ENCODE measurements around the gene GGCT.

- TF ChIP-seq CTCF (IDR thresholded peaks at IDR 0.05) (no peak), POLR2A (IDR thresholded peaks at IDR 0.05) (no peak)
Measured at GRCh38 chr7:30450983-30451497, 53.6 kb downstream of the GGCT start.
